Measurements from ENCODE around the gene MBOAT1.

- TF ChIP-seq CTCF (IDR thresholded peaks at IDR 0.05; ENCODE audit: insufficient read depth, low read length) = no peak
- no peak for TF ChIP-seq GABPA (IDR thresholded peaks at IDR 0.05; ENCODE audit: low read depth)
- TF ChIP-seq REST (IDR thresholded peaks at IDR 0.05; ENCODE audit: insufficient replicate concordance, low read depth) = no peak
- TF ChIP-seq POLR2AphosphoS5 (IDR thresholded peaks at IDR 0.05; ENCODE audit: low read depth) = no peak
Observed at GRCh38 chr6:20113649-20114224, 98.5 kb downstream of the MBOAT1 start.

Measured in HL-60 (cell line).